ENCODE measurements around the gene LEUTX. TPM values are rescaled to one million over a fixed set of nuclear protein-coding genes. Genes with fewer than 3 reads are reported as not detected.
"Not testable (repeated sequence)": the region's sequence is repeated elsewhere in the genome, so short reads cannot be mapped to it uniquely, and the experiment has no call there.

Gene LEUTX
- total RNA-seq, 1 donor: not detected

DNA sequence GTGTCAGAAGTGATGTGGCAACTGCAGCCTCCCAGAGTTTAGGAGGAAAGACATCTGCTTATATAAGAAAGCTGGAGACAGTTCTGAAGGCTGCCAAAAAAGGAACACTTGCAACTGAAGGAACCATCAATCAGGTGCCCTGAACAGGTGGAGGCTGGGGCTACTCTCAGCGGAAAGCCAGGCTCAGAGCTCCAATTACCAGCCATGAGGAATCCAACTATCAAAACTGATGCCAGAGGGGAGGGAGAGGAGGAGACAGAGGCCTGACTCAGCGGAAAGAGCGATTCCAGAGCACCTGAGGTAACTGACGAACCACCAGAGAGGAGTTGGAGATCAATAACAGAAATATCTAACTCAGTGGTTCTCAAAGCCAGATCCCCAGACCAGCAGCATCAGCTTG is 24.3 kb downstream of the LEUTX start:
- Histone ChIP-seq H3K79me2 (ENCODE audit: insufficient read depth, low read length) (no peaks in the 10 kb centered on the region), H3K9me3 (ENCODE audit: low read depth, low read length) (no peaks in the 10 kb centered on the region), H3K4me1 (ENCODE audit: insufficient read depth, low read length) (no peaks in the 10 kb centered on the region), H3K4me2 (ENCODE audit: insufficient read depth, low read length) (no peak overlapping the region), H4K20me1 (ENCODE audit: insufficient read depth, low read length) (no peaks in the 10 kb centered on the region), H3K4me3 (ENCODE audit: insufficient read depth, low read length) (no peak overlapping the region), H3K27me3 (ENCODE audit: insufficient read depth, low read length) (peaks cover 4% of the 10 kb centered on the region), H3K27ac (ENCODE audit: low read depth, low read length) (no peak overlapping the region), H3K36me3 (ENCODE audit: insufficient read depth, low read length) (no peaks in the 10 kb centered on the region), H2AFZ (ENCODE audit: low read length) (no peak overlapping the region)
- TF ChIP-seq, protein P1, sequence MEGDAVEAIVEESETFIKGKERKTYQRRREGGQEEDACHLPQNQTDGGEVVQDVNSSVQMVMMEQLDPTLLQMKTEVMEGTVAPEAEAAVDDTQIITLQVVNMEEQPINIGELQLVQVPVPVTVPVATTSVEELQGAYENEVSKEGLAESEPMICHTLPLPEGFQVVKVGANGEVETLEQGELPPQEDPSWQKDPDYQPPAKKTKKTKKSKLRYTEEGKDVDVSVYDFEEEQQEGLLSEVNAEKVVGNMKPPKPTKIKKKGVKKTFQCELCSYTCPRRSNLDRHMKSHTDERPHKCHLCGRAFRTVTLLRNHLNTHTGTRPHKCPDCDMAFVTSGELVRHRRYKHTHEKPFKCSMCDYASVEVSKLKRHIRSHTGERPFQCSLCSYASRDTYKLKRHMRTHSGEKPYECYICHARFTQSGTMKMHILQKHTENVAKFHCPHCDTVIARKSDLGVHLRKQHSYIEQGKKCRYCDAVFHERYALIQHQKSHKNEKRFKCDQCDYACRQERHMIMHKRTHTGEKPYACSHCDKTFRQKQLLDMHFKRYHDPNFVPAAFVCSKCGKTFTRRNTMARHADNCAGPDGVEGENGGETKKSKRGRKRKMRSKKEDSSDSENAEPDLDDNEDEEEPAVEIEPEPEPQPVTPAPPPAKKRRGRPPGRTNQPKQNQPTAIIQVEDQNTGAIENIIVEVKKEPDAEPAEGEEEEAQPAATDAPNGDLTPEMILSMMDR (IDR thresholded peaks at IDR 0.05; ENCODE audit: extremely low read depth, low read depth, low read length): no peak
- no peak for DNase-seq (ENCODE audit: insufficient read length, low spot score, missing footprints)

DNA sequence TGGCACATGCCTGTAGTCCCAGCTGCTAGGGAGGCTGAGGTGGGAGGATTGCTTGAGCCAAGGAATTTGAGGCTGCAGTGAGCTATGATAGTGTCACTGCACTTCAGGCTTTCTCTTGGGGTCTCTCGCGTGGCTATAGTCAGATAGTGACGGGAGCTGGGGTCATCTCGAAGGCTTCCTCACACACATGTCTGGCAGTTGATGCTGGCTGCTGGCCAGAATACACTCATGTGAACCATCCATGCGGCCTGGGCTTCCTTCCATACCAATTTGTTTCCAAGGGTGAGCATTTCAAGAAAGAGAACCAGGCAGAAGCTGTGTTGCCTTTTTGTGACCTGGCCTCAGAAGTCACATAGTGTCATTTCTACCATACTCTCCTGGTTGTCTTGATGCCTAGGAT is 26.4 kb downstream of the LEUTX start:
- no peaks in the 10 kb centered on the region for H4K20me1 ChIP-seq (ENCODE audit: insufficient read depth, low read length)
- no peaks in the 10 kb centered on the region for H3K9me3 ChIP-seq (ENCODE audit: low read depth, low read length)
- H3K79me2 ChIP-seq (ENCODE audit: insufficient read depth, low read length): no peaks in the 10 kb centered on the region
- H3K4me1 ChIP-seq (ENCODE audit: insufficient read depth, low read length): no peaks in the 10 kb centered on the region
- H2AFZ ChIP-seq (ENCODE audit: low read length): no peak overlapping the region
- no peak overlapping the region for H3K4me3 ChIP-seq (ENCODE audit: insufficient read depth, low read length)
- TF ChIP-seq, protein P1 (IDR thresholded peaks at IDR 0.05; ENCODE audit: extremely low read depth, low read depth, low read length): no peak
- no peaks in the 10 kb centered on the region for H3K36me3 ChIP-seq (ENCODE audit: insufficient read depth, low read length)
- no peak overlapping the region for H3K27ac ChIP-seq (ENCODE audit: low read depth, low read length)
- no peak for DNase-seq (ENCODE audit: insufficient read length, low spot score, missing footprints)
- H3K4me2 ChIP-seq (ENCODE audit: insufficient read depth, low read length): no peak overlapping the region
- H3K27me3 ChIP-seq (ENCODE audit: insufficient read depth, low read length): peaks cover 4% of the 10 kb centered on the region

DNA sequence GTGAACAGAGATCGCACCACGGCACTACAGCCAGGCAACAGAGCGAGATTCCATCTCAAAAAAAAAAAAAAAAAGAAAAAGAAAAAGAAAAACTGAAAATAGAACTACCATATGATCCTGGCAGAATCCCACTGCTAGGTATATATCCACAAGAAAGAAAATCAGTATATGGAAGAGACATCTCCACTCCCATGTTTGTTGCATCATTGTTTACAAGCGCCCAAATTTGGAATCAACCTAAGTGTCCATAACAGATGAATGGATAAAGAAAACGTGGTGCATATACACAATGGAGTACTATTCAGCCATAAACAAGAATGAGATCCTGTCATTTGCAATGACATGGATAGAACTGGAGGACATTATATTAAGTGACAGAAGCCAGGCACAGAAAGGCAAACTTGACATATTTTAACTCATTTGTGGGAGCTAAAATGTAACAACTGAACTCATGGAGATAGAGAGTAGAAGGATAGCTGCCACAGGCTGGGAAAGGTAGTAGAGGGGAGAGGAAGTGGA is 29.3 kb downstream of the LEUTX start:
- no peaks in the 10 kb centered on the region for H3K79me2 ChIP-seq (ENCODE audit: insufficient read depth, low read length)
- DNase-seq (ENCODE audit: insufficient read length, low spot score, missing footprints): no peak

DNA sequence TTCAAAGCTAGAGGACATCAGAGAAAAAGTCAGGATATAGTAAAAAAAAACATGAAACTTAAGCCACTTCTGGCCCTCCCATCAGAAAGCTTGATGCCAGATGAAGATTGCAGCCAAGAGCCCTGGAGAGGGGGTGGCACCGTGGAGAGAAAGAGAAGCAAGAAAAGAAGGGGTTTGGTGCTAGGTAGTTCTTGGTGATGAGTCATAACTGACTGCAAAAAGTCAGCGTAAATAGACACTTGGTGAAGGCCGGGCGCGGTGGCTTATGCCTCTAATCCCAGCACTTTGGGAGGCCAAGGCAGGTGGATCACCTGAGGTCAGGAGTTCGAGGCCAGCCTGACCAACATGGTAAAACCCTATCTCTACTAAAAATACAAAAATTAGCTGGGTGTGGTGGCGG is 30.0 kb downstream of the LEUTX start:
- not testable (repeated sequence) for H3K36me3 ChIP-seq (ENCODE audit: insufficient read depth, low read length); DNase-seq (ENCODE audit: insufficient read length, low spot score, missing footprints); H2AFZ ChIP-seq (ENCODE audit: low read length); H3K79me2 ChIP-seq (ENCODE audit: insufficient read depth, low read length); H3K4me2 ChIP-seq (ENCODE audit: insufficient read depth, low read length); H3K4me3 ChIP-seq (ENCODE audit: insufficient read depth, low read length); H3K27ac ChIP-seq (ENCODE audit: low read depth, low read length); H4K20me1 ChIP-seq (ENCODE audit: insufficient read depth, low read length); H3K27me3 ChIP-seq (ENCODE audit: insufficient read depth, low read length); H3K4me1 ChIP-seq (ENCODE audit: insufficient read depth, low read length); H3K9me3 ChIP-seq (ENCODE audit: low read depth, low read length)

More for the DNA sequence above, 29.3 kb downstream of the LEUTX start:
- Histone ChIP-seq H3K36me3 (ENCODE audit: insufficient read depth, low read length) (no peaks in the 10 kb centered on the region), H2AFZ (ENCODE audit: low read length) (no peak overlapping the region), H3K27me3 (ENCODE audit: insufficient read depth, low read length) (peaks cover 4% of the 10 kb centered on the region), H3K4me3 (ENCODE audit: insufficient read depth, low read length) (no peak overlapping the region), H3K9me3 (ENCODE audit: low read depth, low read length) (no peaks in the 10 kb centered on the region), H3K4me2 (ENCODE audit: insufficient read depth, low read length) (no peak overlapping the region), H3K4me1 (ENCODE audit: insufficient read depth, low read length) (no peaks in the 10 kb centered on the region), H3K27ac (ENCODE audit: low read depth, low read length) (no peak overlapping the region), H4K20me1 (ENCODE audit: insufficient read depth, low read length) (no peaks in the 10 kb centered on the region)
- TF ChIP-seq, protein P1 (IDR thresholded peaks at IDR 0.05; ENCODE audit: extremely low read depth, low read depth, low read length): no peak
